DOHH2 (cell line): Measurements from ENCODE around the gene CCDC74B.
"Not testable (repeated sequence)": the region's sequence is repeated elsewhere in the genome, so short reads cannot be mapped to it uniquely, and the experiment has no call there.

Experiments
- EZH2phosphoT487 ChIP-seq: fragments of 200-600 bp; sonication (generic); IDR thresholded peaks from 2 replicates; pipeline ENCODE4 v1.6.1; 2017; ENCODE audit warnings: borderline replicate concordance, mild to moderate bottlenecking, antibody characterized with exemption, low read length, moderate library complexity, mixed read lengths
- TF ChIP-seq, protein P1 (sequence below): fragments of 200-600 bp; sonication (generic); IDR thresholded peaks from one replicate; pipeline ENCODE4 v1.5.1; 2014; ENCODE audit warnings: antibody characterized with exemption, mild to moderate bottlenecking, low read depth, low read length; ENCODE audit not compliant: poor library complexity, severe bottlenecking

DNA sequence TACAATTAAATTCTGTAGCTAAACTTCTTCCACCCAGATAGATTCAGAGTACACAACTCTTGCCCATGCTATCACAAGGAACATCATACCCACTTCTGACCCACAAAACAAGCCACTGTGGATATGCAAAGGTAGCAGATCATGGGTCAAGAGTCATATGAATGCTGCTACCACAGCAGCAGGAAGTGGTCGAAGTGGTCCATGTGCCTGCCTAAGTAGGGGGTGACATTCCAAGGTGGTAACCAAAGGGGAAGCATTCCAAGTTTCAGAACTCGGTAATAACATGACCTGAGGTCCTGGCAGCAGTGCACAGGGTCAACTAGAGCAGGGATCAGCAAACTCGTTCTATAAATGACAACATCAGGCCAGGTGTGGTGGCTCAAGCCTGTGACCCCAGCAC lies 47.5 kb upstream of the CCDC74B start:
- TF ChIP-seq, protein P1, sequence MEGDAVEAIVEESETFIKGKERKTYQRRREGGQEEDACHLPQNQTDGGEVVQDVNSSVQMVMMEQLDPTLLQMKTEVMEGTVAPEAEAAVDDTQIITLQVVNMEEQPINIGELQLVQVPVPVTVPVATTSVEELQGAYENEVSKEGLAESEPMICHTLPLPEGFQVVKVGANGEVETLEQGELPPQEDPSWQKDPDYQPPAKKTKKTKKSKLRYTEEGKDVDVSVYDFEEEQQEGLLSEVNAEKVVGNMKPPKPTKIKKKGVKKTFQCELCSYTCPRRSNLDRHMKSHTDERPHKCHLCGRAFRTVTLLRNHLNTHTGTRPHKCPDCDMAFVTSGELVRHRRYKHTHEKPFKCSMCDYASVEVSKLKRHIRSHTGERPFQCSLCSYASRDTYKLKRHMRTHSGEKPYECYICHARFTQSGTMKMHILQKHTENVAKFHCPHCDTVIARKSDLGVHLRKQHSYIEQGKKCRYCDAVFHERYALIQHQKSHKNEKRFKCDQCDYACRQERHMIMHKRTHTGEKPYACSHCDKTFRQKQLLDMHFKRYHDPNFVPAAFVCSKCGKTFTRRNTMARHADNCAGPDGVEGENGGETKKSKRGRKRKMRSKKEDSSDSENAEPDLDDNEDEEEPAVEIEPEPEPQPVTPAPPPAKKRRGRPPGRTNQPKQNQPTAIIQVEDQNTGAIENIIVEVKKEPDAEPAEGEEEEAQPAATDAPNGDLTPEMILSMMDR: not testable (repeated sequence)
- TF ChIP-seq EZH2phosphoT487: not testable (repeated sequence)
